MM.1S (cell line): ENCODE data around the gene NCOR2.

ENCODE experiments used
- DNase-seq: peaks from one replicate; pipeline ENCODE4 v3.0.0-alpha.2; 2015
- H2AFZ ChIP-seq: fragments of 300-600 bp; sonication (generic); 2 replicates; pipeline ENCODE4 v1.6.0; 2016; ENCODE audit warnings: antibody characterized with exemption, low read length
- H3F3A ChIP-seq: fragments of 300-600 bp; sonication (generic); 2 replicates; pipeline ENCODE4 v1.6.1; 2016; ENCODE audit warnings: mild to moderate bottlenecking, antibody characterized with exemption, low read length, moderate library complexity, mixed read lengths; ENCODE audit not compliant: insufficient read depth
- H3K27ac ChIP-seq: fragments of 300-600 bp; sonication (generic); 2 replicates; pipeline ENCODE4 v1.5.1; 2016; ENCODE audit warnings: mild to moderate bottlenecking, low read length
- H3K27me3 ChIP-seq: fragments of 300-600 bp; sonication (generic); replicated peaks from 2 replicates; pipeline ENCODE4 v1.6.0; 2016; ENCODE audit warnings: low read length; ENCODE audit not compliant: insufficient read depth
- H3K36me3 ChIP-seq: fragments of 300-600 bp; sonication (generic); replicated peaks from 2 replicates; pipeline ENCODE4 v1.6.1; 2016; ENCODE audit warnings: mild to moderate bottlenecking, low read length, mixed read lengths; ENCODE audit not compliant: insufficient read depth
- H3K4me1 ChIP-seq: fragments of 300-600 bp; sonication (generic); 2 replicates; pipeline ENCODE4 v1.6.1; 2016; ENCODE audit warnings: low read length, mixed read lengths
- H3K4me2 ChIP-seq: fragments of 300-600 bp; sonication (generic); 2 replicates; pipeline ENCODE4 v1.6.0; 2016; ENCODE audit warnings: low read depth, low read length
- H3K4me3 ChIP-seq: fragments of 300-600 bp; sonication (generic); 2 replicates; pipeline ENCODE4 v1.5.1; 2016; ENCODE audit warnings: low read length, mixed read lengths
- H3K79me2 ChIP-seq: fragments of 300-600 bp; sonication (generic); 2 replicates; pipeline ENCODE4 v1.6.1; 2016; ENCODE audit warnings: mixed run types, low read length, mixed read lengths
- H3K9ac ChIP-seq: fragments of 300-600 bp; sonication (generic); 2 replicates; pipeline ENCODE4 v1.6.1; 2016; ENCODE audit warnings: low read length, mixed read lengths
- H3K9me2 ChIP-seq: fragments of 300-600 bp; sonication (generic); replicated peaks from 2 replicates; pipeline ENCODE4 v1.6.1; 2016; ENCODE audit warnings: mild to moderate bottlenecking, low read length, mixed read lengths; ENCODE audit not compliant: insufficient read depth
- H3K9me3 ChIP-seq: fragments of 300-600 bp; sonication (generic); replicated peaks from 2 replicates; pipeline ENCODE4 v1.6.1; 2016; ENCODE audit warnings: mild to moderate bottlenecking, low read length, mixed read lengths; ENCODE audit not compliant: insufficient read depth
- H4K20me1 ChIP-seq: fragments of 300-600 bp; sonication (generic); 2 replicates; pipeline ENCODE4 v1.6.1; 2016; ENCODE audit warnings: mild to moderate bottlenecking, low read length, moderate library complexity, mixed read lengths; ENCODE audit not compliant: insufficient read depth
- CTCF ChIP-seq: fragments of 300-600 bp; sonication (generic); IDR thresholded peaks from 2 replicates; pipeline ENCODE4 v1.5.1; 2016; ENCODE audit warnings: antibody characterized with exemption, low read length, mixed read lengths
- EZH2 ChIP-seq: fragments of 300-600 bp; sonication (generic); optimal IDR thresholded peaks from 2 replicates; pipeline ENCODE3; 2017; ENCODE audit warnings: low read depth, mild to moderate bottlenecking, antibody characterized with exemption, low read length, mixed read lengths
- EZH2phosphoT487 ChIP-seq: fragments of 300-600 bp; sonication (generic); IDR thresholded peaks from 2 replicates; pipeline ENCODE4 v1.6.1; 2018; ENCODE audit warnings: antibody characterized with exemption, low read length

NCOR2 gene

GRCh38 chr12:124561231-124561630, 6.2 kb downstream of the NCOR2 start:
- no peaks in the 10 kb centered on the region for H3K4me1 ChIP-seq
- H3K79me2 ChIP-seq = peaks cover 99% of the 10 kb centered on the region
- no peak for DNase-seq
- H3K4me2 ChIP-seq = no peak overlapping the region
- H3F3A ChIP-seq = no peaks in the 10 kb centered on the region
- no peaks in the 10 kb centered on the region for H3K9me3 ChIP-seq
- no peak overlapping the region for H2AFZ ChIP-seq
- H4K20me1 ChIP-seq = peaks cover 6% of the 10 kb centered on the region; the same call in 1 of the 2 replicates
- H3K36me3 ChIP-seq = no peaks in the 10 kb centered on the region
- H3K4me3 ChIP-seq = no peak overlapping the region
- H3K27me3 ChIP-seq = no peaks in the 10 kb centered on the region
- H3K9ac ChIP-seq = no peak overlapping the region
- no peak overlapping the region for H3K27ac ChIP-seq
- TF ChIP-seq CTCF = no peak
- TF ChIP-seq EZH2 = no peak
- no peak for TF ChIP-seq EZH2phosphoT487
- H3K9me2 ChIP-seq = no peaks in the 10 kb centered on the region

GRCh38 chr12:124560146-124560890, 7.1 kb downstream of the NCOR2 start:
- Histone ChIP-seq H3K4me3 (no peak overlapping the region), H3K36me3 (no peaks in the 10 kb centered on the region), H3K4me1 (no peaks in the 10 kb centered on the region), H3K4me2 (no peak overlapping the region), H3F3A (no peaks in the 10 kb centered on the region), H3K9ac (no peak overlapping the region), H2AFZ (no peak overlapping the region), H3K27me3 (no peaks in the 10 kb centered on the region), H3K79me2 (peaks cover 99% of the 10 kb centered on the region), H4K20me1 (peaks cover 6% of the 10 kb centered on the region; the same call in 1 of the 2 replicates), H3K9me2 (no peaks in the 10 kb centered on the region), H3K27ac (no peak overlapping the region), H3K9me3 (no peaks in the 10 kb centered on the region)
- DNase-seq = no peak
- TF ChIP-seq CTCF (no peak), EZH2 (no peak), EZH2phosphoT487 (no peak)

- H3K4me1 ChIP-seq = no peaks in the 10 kb centered on the region
Observed at GRCh38 chr12:124559182-124560017, 8.0 kb downstream of the NCOR2 start.

More at GRCh38 chr12:124559182-124560017, 8.0 kb downstream of the NCOR2 start:
- Histone ChIP-seq H3K4me2 (no peak overlapping the region), H3K9me3 (no peaks in the 10 kb centered on the region), H3F3A (no peaks in the 10 kb centered on the region), H3K9me2 (no peaks in the 10 kb centered on the region), H3K4me3 (no peak overlapping the region), H3K36me3 (no peaks in the 10 kb centered on the region), H2AFZ (no peak overlapping the region), H3K27me3 (no peaks in the 10 kb centered on the region), H3K27ac (no peak overlapping the region), H3K9ac (no peak overlapping the region), H4K20me1 (peaks cover 6% of the 10 kb centered on the region; the same call in 1 of the 2 replicates), H3K79me2 (peaks cover 99% of the 10 kb centered on the region)
- TF ChIP-seq EZH2phosphoT487 = no peak
- TF ChIP-seq EZH2 = no peak
- TF ChIP-seq CTCF = no peak
- no peak for DNase-seq
